ENCODE results near the gene PLEKHG1.

PLEKHG1 gene

DNA sequence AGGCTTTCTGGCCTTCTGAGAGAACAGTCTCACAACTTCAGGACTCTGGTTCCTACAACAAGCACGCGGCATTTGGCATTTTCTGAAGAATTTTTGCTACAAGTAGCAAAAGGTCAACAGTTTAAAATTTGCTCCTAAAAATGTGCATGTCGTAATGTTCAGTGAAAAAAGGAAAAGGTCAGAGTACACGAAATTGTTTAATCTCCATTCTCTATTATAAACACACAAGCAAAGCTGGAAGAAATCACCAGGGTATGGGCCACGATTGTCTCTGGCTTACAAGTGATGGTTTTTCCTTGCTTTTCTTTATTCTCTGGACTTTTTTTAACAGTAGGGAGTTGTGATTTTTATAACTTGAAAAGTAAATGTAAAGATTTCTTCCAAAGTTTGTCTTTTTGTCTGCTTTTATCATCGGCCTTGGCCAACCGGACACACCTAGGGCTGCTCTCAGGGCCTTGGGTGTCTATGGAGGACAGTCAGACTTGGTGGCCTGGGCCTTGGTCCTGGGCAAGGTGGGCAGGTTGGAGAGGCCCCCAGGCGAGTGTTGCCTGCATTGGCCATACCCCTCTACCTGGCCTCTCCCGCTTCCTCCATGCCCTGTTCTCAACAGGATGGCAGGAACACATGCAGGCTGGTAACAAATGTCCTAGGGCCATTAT, 32.4 kb downstream of the PLEKHG1 start:
- TF ChIP-seq, protein P1, sequence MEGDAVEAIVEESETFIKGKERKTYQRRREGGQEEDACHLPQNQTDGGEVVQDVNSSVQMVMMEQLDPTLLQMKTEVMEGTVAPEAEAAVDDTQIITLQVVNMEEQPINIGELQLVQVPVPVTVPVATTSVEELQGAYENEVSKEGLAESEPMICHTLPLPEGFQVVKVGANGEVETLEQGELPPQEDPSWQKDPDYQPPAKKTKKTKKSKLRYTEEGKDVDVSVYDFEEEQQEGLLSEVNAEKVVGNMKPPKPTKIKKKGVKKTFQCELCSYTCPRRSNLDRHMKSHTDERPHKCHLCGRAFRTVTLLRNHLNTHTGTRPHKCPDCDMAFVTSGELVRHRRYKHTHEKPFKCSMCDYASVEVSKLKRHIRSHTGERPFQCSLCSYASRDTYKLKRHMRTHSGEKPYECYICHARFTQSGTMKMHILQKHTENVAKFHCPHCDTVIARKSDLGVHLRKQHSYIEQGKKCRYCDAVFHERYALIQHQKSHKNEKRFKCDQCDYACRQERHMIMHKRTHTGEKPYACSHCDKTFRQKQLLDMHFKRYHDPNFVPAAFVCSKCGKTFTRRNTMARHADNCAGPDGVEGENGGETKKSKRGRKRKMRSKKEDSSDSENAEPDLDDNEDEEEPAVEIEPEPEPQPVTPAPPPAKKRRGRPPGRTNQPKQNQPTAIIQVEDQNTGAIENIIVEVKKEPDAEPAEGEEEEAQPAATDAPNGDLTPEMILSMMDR (conservative IDR thresholded peaks at IDR 0.05), result no peak
- no peak overlapping the region for H3K27ac ChIP-seq

DNA sequence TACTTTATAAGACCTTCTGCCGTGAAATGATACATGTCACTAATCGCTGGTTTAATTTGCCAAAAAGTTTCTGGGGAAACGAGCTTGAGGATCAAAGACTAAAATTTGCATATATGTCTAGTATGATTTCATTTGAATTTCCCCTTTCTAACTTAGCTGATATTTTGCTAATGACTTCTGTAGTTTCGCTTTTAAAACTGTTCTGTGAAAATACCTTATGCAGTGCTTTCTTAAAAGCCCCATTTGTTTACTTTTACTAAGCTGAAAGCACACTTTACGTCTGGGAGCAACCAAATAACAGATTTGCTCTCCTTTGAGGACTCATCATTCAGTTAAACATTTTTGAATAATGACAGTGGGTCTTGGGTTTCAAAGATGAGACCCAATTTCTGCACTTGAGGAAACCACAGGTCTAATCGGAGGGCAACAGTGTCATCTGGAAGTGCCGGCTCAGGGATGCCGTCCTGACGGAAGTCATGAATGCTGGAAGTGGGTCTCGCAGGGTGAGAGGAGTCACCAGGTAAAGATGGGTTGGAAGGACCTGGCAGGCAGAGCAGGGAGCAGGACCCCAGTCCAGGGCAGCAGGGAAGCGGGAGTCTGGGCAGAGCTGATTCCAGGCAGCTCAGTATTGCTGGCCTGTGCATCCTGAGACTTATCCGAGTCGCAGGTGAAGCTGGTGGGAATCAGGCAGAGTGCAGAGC, 33.2 kb downstream of the PLEKHG1 start:
- H3K27ac ChIP-seq, result no peak overlapping the region
- TF ChIP-seq, protein P1 (conservative IDR thresholded peaks at IDR 0.05), result no peak

DNA sequence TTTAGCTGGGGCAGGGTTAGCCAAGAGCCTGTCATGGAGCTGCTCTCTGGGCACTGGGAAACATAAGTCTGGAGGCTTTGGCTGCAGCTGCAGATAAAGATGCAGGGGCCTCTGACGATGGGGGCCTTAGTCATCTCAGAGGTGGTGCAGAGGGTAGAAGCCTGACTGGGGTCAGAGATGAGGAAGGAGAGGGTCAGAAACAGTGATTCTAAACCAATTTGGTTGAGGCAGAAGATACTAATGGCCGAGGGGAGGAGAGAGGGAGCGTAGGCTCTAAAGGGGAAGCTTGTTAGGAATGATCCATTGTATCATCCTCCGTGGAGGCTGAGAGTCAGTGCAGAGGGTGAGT, 33.8 kb downstream of the PLEKHG1 start:
- no peak overlapping the region for H3K27ac ChIP-seq
- TF ChIP-seq, protein P1 (conservative IDR thresholded peaks at IDR 0.05), result no peak

DNA sequence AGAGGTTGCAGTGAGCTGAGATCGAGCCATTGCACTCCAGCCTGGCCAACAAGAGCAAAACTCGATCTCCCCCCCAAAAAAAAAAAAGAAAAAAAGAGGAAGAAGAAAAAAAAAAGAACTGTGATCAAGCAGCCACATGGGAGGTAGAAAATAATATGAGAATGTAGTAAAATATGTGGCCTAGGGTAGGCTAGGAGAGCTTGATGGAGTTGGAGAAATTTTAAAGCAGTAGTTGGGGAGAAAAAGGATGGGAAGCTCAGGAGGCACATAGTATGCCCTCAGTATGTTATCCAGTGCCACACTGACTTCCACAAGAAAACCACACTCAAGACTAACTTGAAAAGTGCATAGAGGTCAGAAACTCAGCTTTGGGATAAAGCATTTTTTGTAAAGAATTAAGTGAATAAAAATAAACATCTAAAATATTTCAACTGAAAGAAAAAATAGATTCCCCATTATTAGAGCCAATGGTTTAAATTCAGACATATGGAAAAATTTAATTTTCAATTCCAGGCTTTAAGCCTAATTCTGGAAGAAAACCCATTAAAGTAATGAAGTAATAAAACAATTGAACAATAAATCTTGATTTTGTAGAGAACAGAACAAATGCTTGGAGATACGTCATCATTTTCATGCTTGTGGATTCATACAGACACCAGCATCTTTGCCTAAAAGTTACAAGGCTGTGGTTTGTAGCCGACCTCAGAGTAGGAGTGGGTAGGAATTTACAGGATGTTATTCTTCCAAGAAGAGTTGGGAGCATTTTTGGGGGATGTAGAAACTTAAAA, 34.7 kb downstream of the PLEKHG1 start:
- TF ChIP-seq, protein P1 (conservative IDR thresholded peaks at IDR 0.05), result no peak
- H3K27ac ChIP-seq, result no peak overlapping the region

DNA sequence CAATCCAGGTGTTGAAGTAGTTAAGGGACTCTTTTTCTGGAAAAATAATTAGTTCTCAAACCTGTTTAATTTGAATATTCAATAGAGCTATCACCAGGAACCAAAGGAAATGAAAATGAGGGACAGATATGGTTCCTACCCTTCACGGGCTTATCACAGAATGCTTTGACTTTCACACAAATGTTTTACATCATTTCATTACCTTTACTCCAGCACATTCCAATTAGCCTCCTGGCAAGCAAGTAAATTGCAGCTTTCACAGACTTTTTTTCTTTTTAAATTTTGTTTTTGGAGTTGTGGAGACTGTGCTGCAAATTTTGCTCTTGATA, 35.2 kb downstream of the PLEKHG1 start:
- peak overlapping the region; percentile 75 for H3K27ac ChIP-seq
- TF ChIP-seq, protein P1 (conservative IDR thresholded peaks at IDR 0.05), result no peak

DNA sequence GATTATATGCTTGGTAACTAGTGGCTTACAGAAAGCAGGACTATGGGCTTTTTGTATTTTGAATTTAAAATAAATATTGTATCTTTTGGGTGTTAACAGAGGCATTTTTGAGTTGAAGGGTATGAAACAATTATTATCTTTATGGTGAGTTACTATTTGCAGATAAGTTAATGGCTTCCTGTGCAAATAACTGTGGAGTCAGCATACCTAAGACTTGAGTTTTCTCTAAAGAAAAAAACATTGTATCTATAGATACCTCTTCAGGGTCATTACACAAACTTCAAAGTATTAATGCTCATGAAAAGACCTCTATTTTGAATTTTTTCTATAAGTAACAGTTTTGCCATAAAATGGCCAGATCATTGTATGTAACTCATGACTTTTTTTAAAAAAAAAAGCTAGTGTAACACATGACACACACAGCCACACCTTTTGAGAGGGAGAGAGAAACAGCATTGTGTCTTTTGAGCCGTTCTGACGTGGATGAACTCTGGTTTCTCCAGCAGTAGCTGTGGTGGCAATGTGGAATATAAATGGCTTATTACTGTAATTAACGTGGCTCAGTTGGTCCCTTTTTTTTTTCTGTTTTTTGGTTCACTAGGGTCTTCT, 36.3 kb downstream of the PLEKHG1 start:
- TF ChIP-seq, protein P1 (conservative IDR thresholded peaks at IDR 0.05), result no peak
- peak overlapping the region; percentile 75 for H3K27ac ChIP-seq

DNA sequence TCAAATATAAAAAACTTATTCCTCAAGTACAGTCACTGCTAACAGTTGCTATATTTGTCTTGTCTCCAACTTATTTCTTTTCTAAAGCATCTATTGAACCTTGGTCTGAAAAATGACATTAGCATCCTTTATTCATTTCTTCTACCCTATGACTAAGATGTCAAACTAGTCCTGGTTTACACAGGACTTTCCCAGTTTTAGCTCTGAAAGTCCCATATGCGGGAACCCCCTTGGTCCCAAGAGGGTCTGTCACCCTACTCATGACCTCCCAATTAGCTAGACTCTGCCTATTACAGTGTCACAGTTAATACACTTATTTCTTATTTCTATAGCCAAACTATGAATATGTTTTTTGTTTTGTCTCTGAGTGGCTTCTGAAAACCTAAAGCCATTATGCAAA, 37.1 kb downstream of the PLEKHG1 start:
- TF ChIP-seq, protein P1 (conservative IDR thresholded peaks at IDR 0.05), result no peak
- H3K27ac ChIP-seq, result peak overlapping the region; percentile 75; the same call in 1 of the 2 replicates
